ENCODE data around the gene INSRR. TPM values are rescaled to one million over a fixed set of nuclear protein-coding genes. Genes with fewer than 3 reads are reported as not detected.

INSRR gene
- total RNA-seq, 1 donor from 2014 or later, result 0.05 TPM

- no peak for DNase-seq (ENCODE audit: low read depth)
Measured at GRCh38 chr1:156808186-156809030, 50.5 kb downstream of the INSRR start.

DNA sequence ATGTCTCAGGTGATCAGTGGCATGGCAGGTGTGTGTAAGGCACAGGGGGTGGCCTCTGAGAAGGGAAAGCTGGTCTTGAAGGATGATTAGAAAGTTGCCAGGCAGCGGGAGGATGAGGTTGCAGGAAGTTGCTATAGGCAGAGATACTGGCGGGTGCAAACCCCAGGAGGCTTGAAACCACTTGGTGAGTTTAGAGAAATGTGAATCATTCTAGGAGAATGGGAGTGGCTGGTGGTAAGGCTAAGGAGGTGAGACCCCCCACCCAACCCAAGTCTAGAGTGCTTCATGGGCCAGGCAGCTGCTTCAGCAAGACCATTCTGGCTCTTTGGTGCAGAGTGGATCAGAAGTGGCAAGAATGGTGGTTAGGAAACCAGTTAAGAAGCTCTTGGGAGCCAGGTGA is 51.3 kb downstream of the INSRR start:
- no peak for DNase-seq (ENCODE audit: low read depth)

DNA sequence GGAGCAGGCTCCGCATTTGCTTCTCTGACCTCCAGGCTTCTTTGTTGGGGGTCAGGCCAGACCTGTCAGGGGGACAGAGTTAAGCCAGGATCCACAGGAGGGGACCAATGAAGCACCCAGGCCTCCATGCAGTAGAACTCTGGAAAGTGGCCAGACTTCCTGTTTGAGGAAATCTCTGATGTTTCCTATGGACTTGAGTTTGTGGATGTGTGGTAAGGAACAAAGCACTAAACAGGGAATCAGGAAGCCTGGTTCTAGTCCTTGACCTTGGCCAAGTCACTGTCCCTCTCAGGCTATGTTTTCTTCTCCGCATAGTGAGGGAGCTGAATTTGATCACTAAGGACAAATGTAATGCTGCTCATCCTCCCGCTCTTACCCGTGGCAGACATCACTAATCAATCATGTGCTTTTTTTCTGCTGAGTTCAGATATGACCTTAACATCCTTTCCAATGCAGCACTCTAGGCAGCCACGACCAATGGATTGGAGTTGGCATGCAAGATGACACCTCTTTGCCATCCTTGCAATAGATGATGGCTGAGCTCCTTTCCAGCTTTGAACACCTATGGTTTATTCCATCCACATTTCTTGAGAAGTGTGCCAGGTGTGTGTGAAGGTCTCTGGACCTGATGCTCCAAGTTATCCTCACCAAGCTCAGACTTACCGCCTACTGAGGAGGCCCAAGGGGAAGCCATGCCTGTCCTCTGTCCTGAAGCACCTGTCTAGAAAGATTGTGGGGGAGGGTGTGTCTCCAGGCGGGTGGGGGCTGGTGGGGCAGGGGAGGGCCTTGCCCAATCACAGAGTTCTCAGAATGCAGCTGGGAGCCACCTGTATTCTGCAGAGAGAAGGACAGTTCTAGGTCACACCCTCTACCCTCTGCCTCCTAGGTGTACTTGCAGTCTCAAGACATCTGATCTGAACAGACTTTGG is 52.1 kb downstream of the INSRR start:
- no peak for DNase-seq (ENCODE audit: low read depth)

- DNase-seq (ENCODE audit: low read depth), result peak; percentile 82
Measured at GRCh38 chr1:156805766-156806511, 53.0 kb downstream of the INSRR start.

DNA sequence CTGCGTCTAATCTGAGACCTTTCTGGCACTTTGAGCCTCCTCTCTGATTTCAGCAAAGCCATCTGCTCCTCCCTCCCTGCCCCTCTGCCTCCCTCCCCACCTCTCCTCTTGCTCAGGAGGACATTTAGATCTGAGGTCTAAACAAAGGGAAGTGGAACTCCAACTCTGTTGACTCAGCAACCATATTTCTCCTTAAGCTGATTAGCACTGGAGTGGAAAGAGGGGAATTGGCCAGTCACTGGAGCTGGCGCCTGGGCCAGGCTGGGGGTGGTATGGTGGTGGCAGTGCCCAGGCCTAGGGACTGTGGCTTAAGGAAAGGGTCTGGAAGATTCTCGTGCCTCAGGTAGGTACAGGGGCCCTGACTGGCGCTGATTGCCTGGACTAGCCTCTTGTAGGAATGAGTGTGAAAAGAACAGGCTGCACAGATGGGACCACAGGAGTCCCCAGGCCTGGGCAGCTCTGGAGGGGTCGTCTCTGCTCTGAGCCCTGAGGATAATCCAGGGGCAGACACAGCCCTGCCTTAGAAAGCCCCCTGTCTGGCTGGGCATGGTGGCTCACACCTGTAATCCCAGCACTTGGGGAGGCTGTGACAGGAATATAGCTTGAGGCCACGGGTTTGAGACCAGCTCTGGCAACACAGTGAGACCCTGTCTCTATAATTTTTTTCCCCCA is 54.2 kb downstream of the INSRR start:
- no peak for DNase-seq (ENCODE audit: low read depth)

DNA sequence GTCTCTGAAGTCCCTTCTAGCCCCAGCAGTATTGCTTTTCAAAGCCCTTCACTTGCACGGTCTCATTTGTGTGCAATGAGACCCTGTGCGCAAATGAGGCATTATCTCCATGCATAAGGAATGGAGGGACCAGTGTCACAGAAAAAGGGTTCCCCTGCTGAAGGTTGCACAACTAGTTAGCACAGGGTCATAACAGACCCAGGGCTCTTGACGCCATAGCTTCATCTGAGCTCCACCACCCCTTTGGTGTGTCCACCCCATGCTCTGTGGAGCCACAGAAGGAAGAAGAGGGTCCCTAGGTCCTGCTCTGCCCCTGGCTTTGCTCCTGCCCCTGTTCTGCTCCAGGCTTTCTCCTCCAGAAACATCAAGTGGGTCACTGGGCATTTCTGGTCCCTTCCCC is 54.9 kb downstream of the INSRR start:
- DNase-seq (ENCODE audit: low read depth), result no peak

DNA sequence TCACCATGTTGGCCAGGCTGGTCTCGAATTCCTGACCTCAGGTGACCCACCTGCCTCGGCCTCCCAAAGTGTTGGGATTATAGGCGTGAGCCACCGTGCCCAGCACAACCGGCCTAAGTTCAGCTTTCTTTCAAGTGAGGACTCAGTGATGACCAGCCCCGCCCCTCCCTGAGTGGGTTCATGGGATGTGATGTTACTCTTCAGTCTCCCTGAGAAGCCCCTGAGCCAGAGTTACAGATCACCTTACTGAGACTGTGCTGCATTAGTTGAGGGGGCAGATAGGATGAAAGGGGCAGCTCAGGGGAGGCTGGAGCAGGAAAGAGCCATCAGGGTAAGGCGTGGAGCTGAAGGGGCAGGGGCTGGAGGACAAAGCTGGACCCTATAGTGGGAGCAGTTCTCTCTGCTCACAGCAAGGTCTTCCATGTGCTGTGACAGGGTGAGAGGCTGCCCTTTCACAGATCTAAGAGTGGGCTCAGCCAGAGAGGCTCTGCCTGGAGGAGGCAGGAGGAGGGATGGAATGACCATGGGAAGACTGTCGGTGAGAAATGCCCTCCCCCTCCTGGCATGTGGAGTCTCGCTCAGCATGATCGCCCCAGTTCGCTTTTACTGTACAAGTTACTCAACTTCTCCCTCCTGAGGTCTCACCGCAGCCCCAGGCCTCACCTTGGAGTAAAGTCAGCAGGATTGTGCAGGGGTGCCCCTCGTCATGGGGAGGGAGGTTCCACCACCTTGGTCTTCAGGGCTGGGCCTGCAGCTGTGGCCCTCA is 55.6 kb downstream of the INSRR start:
- no peak for DNase-seq (ENCODE audit: low read depth)

DNA sequence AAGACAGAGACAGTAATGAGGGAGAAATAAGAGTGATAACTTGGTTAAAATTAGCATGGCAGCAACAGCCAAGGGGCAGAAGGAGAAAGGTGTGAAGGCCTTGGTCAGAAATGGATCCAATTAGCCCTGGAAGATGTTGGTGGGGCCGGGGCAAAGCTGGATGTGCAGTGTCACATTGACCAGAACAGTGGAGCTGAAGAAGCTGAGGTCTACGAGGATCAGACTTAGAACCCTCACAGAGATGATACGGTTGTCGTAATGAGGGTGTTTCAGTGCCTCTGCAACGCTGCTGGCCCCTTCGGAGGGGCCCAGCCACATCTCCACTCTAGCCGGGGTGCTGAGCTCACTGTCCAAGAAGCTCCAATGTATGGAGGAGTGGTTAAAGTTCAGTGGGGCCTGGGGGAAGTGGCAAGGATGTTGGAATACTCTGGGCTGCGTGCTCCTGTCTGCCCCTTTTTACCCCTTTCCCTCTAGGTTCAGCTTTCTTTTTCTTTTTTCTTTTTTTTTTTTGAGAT is 56.4 kb downstream of the INSRR start:
- DNase-seq (ENCODE audit: low read depth), result no peak

DNA sequence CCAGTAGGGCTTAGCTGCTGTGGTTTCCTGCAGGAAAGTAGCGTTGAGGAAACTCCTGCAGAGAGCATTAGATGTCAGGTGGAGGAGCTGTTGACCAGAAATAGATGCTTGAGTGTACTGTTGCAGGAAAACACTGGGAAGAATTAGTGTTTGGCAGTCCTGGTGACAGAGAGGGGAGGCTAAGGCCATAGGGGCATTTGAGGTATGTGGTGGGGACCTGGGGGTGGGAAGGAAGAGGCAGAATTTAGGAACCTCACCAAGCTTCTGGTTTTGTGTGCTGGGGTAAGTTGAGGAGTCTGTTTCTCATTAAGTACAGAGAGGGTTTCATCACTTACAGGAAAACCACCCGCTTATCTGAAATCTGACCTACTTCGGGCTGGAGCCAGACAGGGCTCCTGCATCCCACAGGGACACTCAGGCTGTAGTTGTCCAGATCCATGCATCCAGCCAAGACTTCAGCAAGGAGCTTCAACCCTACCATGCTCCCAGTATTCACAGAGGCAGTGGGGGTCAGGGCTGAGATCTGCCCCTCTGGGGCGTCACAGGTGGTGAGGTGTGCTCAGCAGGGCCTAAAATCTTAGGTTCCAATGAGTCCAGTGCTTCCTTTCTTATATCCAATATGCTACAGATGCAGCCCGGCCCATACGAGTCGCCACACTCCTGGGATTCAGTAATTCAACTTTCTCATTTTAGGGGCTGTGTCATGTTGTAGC is 57.4 kb downstream of the INSRR start:
- no peak for DNase-seq (ENCODE audit: low read depth)

DNA sequence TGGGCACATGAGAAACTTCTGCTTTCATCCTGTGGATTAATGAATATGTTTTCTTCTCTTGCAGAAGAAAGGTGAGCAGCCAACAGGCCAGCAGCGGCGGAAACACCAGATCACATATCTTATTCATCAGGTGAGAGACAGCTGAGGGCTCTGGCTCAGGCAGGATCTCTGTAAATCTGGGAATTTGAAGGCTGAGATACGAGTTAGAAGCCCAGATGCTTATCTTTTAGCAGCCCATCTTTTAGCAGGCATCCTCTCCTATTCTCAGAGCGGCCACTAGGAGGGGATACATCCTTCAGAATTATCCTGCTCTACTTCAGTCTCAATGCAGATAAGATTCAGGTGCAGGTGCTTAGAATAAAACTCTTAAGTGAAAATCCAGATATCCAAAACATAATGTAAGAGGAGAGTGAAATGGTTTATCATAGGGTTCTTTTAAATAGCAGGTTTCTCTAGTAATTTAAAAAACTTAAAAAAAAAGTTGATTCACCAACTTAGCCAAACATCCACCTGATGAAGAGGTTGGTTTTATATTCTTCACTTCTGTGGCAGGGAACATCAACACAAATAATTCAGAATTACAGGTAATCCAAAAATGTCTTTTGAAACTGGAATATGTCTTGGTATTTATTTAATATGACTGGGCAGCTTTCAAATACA is 61.6 kb downstream of the INSRR start:
- DNase-seq (ENCODE audit: low read depth), result peak; percentile 70

DNA sequence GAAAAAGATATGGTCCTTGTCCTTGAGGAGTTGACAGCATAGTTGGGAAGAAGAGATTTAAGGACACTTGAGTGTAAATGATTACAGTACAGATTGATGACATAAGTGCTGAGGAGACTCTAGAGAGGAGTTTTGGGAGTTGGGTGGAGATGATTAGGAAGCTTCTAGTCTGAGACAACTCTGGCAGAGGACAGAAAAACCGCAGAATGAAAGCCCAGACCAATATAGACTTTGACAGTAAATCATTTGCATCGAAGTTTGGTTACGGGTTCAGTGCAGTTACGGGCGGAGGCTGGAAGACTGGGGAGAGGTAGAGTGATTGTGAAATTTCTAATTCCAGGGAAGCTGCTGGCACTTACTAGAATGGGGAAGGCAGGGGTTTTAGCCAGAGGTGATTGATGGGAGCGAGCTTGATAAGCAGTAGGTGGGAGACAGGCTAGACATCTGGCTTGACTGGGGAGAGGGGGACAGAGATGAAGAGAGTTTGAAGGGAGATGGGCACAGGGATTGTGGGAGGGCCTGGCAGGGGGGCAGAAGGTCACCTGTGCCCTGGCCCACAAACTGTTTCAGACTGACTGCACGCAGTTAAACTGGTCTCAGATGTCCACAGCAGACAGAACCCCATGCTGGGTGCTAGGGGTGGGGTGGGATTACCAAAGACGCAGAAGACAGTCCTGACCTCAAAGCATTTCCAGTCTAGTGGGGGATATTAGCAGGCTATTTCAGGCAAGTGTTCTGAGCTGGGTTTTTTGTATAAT is 62.4 kb downstream of the INSRR start:
- DNase-seq (ENCODE audit: low read depth), result no peak

DNA sequence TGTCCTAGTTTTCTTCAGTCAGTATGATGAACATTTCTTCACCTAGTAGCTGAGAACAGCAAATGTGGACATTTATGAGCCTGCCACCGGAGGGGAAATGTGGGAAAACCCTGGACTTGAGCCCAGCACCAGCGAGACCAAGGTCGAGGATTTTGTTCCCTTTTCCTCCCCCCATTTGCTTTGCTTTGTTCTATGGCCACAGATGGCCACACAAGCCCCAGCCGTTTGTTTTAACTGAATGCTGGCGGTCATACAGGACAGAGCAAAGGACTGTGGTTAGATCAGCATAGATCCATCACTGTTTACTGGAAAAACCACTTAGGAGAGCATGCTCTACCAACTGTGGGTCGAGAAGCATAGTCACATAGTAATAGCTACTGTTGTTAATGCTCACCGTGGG is 63.1 kb downstream of the INSRR start:
- peak; percentile 27 for DNase-seq (ENCODE audit: low read depth)

DNA sequence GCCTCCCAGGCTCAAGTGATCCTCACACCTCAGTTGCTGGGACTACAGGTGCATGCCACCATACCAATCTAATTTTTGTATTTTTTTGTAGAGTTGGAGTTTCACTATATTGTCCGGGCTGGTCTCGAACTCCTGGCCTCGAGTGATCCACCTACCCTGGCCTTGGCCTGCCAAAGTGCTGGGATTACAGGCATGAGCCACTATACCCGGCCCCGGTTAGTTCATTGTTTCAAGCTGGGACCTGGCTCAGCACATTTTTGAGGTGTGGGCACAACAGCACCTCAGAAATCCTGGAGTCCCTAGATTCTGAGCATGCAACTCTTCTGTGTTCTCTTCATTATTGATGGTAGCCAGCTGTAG is 63.6 kb downstream of the INSRR start:
- DNase-seq (ENCODE audit: low read depth), result no peak

DNA sequence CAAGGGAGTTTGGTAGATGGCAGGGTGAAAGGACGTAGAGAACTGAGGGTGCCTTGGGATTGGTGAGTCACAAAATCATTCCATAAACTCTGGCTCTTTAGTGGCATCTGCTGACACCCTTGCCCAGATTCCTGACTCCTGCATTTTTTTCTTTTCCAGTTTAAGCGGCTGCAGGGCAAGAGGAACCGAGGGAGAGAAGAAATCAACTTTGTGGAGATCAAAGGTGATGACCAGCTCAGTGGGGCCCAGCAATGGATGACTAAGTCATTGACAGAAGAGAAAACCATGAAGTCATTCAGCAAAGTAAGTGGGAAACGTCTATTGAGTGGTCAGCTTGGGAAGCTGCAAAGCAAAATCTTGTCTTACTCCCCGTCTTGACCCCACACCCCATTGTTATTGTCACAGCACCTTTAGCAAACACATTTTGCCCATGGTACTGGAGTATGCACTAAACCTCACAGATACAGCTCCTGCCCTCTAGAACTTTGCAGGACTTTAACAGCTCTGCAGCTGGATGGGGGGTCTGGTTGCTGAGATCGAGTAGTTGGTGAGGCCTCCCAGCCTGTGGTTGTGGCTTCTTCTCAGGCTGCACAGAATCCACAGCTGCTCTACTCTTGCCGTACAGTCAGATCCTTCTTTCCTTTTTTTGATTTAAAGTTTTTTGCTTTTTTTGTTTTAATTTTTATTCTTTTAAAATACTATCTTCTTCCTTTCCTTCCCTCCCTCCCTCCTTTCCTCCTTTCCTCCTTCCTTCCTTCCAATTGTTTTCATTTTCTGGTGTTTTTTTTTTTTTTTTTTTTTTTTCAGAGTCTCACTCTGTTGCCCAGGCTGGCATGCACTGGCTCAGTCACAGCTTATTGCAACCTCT is 64.2 kb downstream of the INSRR start:
- peak; percentile 39 for DNase-seq (ENCODE audit: low read depth)

Data from myocyte (in vitro differentiated cells).